GM12801 (cell line): ENCODE data around the gene FAM184A.

Source experiments
- TF ChIP-seq, protein P1 (sequence below): IDR thresholded peaks from one replicate; pipeline ENCODE4 v1.5.1; 2011; ENCODE audit warnings: control low read depth; ENCODE audit not compliant: insufficient read length; ENCODE audit errors: extremely low read depth

FAM184A gene

DNA sequence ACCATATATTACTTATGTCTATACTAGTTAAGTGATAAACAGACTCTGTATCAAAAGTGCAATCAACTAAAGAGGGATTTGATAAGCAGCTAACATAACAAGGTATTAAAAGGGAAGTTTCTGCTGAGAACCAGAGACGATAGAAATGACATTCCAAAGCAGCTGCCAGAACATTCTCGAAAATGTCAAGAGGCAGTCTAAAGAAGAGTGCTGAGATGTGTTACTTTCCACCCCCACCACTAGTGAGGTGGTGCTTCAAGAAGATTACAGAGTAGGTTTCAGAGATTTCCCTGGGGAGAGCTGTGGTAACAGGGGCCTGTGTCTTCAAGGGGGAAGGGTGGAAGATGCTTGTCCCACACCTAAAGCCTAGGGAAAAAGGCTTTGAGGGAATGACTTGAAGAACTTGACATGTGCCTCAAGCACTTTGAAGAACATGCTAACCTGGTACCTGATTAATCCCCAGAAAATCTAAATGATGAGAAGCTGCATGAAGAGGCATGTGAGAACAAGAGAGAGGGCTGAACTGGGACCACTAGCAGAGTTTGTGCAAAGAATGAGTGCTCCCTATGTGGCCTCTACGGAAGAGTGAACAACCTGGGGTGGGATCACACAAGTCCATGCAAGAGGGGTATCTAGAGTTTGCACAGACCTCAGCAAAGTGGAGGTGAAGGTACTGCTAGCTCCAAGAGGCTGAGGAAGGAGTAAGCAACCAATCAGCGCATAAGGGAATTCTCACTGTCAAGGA, 5.0 kb downstream of the FAM184A start:
- TF ChIP-seq, protein P1, sequence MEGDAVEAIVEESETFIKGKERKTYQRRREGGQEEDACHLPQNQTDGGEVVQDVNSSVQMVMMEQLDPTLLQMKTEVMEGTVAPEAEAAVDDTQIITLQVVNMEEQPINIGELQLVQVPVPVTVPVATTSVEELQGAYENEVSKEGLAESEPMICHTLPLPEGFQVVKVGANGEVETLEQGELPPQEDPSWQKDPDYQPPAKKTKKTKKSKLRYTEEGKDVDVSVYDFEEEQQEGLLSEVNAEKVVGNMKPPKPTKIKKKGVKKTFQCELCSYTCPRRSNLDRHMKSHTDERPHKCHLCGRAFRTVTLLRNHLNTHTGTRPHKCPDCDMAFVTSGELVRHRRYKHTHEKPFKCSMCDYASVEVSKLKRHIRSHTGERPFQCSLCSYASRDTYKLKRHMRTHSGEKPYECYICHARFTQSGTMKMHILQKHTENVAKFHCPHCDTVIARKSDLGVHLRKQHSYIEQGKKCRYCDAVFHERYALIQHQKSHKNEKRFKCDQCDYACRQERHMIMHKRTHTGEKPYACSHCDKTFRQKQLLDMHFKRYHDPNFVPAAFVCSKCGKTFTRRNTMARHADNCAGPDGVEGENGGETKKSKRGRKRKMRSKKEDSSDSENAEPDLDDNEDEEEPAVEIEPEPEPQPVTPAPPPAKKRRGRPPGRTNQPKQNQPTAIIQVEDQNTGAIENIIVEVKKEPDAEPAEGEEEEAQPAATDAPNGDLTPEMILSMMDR: no peak

DNA sequence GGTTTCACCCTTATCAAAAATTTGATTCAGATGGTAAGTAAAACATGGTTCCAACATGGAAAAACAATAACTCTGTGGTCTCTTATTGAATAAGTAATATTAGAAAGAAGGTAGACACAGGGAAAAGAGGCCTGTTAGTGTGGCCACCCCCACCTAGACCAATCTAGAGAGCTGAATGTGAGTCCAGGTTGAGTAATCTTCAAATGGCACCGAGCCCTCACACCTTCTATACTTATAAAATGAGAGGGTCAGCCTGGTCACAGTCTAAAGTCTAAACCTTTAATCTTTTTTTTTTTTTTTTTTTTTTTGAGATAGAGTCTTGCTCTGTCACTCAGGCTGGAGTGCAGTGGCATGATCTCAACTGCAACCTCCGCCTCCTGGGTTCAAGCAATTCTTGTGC, 6.9 kb downstream of the FAM184A start:
- TF ChIP-seq, protein P1: no peak

DNA sequence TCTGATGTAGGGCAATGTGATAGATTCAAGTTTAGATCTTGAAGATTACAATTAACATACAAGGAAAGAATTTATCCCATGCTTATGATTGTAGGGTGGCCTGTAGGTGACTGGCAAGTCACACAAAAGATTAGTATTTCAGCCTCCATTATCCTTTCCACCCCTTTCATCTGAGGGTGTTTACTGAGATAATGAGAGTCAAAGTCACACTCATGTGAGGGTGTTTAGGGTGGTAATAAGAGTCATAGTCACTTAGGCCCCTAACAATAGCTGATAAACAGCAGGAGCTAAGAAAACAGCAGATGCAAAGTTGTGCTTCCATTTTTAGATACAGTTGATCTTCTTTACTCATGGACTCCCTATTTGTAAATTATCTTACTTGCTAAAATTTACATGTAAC, 11.4 kb downstream of the FAM184A start:
- TF ChIP-seq, protein P1: no peak

DNA sequence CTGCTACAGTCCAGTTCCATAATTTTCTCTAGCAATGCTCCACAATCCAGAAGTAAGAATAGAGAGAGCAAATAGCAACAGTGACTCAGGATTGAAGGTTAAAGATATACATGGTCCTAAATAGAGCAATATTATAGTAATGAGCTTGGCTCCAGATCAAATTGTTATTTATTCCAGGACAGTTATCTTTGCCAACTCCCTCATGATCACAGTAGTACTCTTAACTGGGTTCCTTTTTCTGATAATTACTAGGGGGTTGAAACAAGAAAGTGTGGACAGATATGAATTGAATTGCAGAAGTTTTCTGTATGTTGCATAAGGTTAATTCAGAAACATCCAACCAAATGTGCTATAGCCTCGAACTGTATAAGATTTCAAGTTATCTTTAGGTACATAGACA, 11.9 kb downstream of the FAM184A start:
- TF ChIP-seq, protein P1: no peak

DNA sequence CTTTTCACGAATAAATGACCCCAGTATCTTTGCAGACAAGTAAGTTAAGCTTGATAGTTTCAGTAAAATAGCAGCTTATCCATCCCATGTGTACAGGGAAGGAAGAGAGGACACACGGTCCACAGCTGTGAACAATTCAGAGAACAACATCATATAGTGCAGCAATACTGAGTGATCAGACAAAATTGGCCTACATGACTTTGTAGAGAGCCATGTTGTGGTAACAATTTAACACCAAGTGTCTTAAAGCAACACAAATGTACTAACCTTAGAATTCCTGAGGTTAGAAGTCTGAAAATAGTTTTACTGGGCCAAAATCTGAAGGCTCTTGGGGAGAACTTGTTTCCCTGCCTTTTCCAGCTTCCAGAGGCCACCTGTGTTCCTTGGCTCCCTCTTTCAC, 12.5 kb downstream of the FAM184A start:
- TF ChIP-seq, protein P1: no peak

DNA sequence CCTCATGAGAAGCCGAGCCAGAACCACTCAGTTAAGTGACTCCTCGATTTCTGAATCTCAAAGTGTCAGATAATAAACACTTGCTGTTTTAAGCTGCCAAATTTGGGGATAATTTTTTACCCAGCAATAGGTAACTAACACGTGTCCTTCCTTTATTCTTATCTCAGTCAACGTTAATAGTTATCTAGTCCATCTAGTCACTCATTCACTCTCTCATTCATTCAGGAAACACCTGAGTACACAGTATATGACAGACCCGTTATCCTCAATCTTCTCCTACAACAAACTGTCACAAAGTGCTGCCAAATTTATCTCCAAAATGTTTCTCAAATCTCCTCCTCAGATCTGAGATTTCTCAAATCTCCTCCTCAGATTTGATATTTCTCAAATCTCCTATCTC, 13.1 kb downstream of the FAM184A start:
- TF ChIP-seq, protein P1: no peak

DNA sequence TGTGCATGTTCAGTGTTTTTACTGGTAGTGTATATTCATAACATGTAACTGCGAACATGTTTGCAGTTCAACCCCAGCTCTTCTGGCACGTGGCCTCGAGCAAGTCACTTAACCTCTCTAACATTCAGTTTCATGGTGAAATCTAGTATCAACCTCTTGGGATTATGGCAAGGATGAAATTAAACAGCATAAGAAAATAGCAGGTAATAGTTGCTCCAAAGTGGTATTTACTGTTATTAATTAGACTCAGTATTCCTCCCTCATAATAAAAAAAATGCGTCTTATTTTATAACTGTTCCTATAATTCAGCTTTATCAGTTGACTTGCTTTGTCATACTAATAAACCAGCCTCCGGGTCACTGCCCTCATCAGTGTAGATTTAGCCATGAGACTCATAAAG, 15.0 kb downstream of the FAM184A start:
- TF ChIP-seq, protein P1: no peak
